GM12873 (cell line): Measurements from ENCODE around the gene BCL2L12.

Experiments used
- CTCF ChIP-seq: IDR thresholded peaks from 2 replicates; pipeline ENCODE4 v1.5.1; 2012; ENCODE audit warnings: low read depth, mild to moderate bottlenecking, moderate library complexity, low read length, control low read depth; ENCODE audit not compliant: insufficient read depth; ENCODE audit errors: missing control alignments

The BCL2L12 gene

GRCh38 chr19:49631014-49631588 is 34.6 kb upstream of the BCL2L12 start:
- no peak for TF ChIP-seq CTCF

- TF ChIP-seq CTCF = no peak
Measured at GRCh38 chr19:49631610-49632192, 34.0 kb upstream of the BCL2L12 start.

DNA sequence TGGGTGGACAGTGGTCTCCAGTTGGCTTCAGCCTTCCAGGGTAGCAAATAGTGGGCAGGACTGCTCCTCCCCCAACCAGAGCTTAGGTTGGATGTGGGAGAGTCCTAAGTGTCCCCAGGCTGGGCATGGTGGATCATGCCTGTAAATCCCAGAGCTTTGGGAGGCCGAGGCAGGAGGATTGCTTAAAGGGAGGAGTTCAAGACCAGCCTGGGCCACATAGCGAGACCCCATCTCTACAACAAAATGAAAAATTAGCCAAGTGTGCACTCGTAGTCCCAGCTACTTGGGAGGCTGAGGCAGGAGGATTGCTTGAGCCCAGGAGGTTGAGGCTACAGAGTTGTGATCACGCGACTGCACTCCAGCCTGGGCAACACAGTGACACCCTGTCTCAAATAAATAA is 33.2 kb upstream of the BCL2L12 start:
- no peak for TF ChIP-seq CTCF

- no peak for TF ChIP-seq CTCF
Measured at GRCh38 chr19:49635530-49636232, 30.1 kb upstream of the BCL2L12 start.

- no peak for TF ChIP-seq CTCF
Measured at GRCh38 chr19:49636233-49636932, 29.4 kb upstream of the BCL2L12 start.

DNA sequence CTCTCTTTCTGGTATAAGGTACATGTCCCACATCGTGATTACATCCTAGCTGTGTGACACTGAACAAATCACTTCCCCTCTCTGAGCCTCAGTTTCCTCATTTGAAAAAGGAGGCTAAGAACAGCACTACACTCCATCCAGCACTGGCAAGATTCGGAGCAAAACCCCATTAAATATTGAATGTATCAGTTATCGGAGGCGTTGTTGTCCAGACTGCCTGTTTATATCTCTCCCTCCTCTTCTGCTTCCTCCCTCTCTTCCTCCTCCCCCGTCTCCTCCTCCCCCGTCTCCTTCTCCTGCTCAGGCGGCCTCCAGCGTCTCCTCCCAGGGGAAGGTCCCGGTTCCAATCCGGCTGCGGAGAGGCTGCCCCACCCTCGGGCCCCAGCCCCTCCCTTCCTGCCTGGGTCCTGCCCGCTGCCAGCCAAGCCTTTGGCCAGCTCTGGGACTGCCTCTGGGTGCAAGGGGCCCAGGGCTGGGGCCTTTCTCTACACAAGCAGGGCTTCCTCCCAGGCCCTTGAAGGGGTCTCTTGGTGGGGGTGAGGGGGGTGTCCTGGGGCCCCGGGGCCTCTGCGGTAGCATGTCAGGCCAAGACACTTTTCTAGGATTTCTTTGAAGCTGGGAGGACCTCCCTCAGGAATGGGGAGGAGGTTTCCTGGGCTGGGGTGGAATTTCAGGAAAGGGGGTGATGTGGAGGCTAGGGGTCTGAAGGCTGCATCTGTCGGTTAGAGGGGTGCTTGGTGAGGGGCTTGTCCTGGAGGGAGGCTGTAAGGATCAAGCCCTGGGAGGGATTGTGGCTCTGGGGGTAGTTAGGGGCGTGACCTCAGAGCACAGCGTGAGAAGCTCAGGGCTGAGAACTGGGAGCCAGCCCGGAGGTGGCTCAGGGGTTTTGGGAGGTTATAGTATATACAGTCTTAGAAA is 27.7 kb upstream of the BCL2L12 start:
- no peak for TF ChIP-seq CTCF
